Panc1 (cell line): Measurements from ENCODE around the gene CYB5B. TPM values are rescaled to one million over a fixed set of nuclear protein-coding genes. Genes with fewer than 3 reads are reported as not detected.

ENCODE experiments used
- ATAC-seq: fragments of 200-7000 bp; cut with Tn5 transposase; 2 replicates; pipeline ENCODE4 v1.9.1; 2020; ENCODE audit warnings: mild to moderate bottlenecking, moderate library complexity
- BruUV-seq: library from RNA; stranded (reverse); fragments of 400-500 nt; replicated peaks from 2 replicates; lab custom pipeline; 2021; lab: Mats Ljungman, UMichigan
- CTCF ChIA-PET: fragments of 300-600 bp; sonication (Branson Sonifier 250); formaldehyde crosslinking; loops from one replicate; lab custom pipeline; 2022; ENCODE audit warnings: antibody characterized with exemption; lab: Charles Lee
- POLR2A ChIA-PET: fragments of 300-600 bp; sonication (Branson Sonifier 250); formaldehyde crosslinking; loops from one replicate; lab custom pipeline; 2022; ENCODE audit warnings: antibody characterized with exemption; lab: Charles Lee
- DNase-seq: peaks from one replicate; pipeline ENCODE4 v3.0.0-alpha.2; 2010; ENCODE audit warnings: low read depth, low spot score
- H3K27ac ChIP-seq: 2 replicates; pipeline ENCODE4 v1.5.1; 2011; ENCODE audit warnings: mild to moderate bottlenecking, low read length, inconsistent platforms
- H3K27me3 ChIP-seq: fragments of 200-500 bp; sonication (Bioruptor generic); 2 replicates; pipeline ENCODE4 v1.6.0; 2014; ENCODE audit warnings: low read length, inconsistent platforms; ENCODE audit not compliant: control insufficient read depth, insufficient read depth
- H3K36me3 ChIP-seq: fragments of 200-500 bp; sonication (Bioruptor generic); 2 replicates; pipeline ENCODE4 v1.5.1; 2014; ENCODE audit warnings: inconsistent platforms, mild to moderate bottlenecking, low read length, moderate library complexity; ENCODE audit not compliant: control insufficient read depth, insufficient read depth
- H3K4me1 ChIP-seq: 2 replicates; pipeline ENCODE4 v1.5.1; 2011; ENCODE audit warnings: inconsistent platforms, mild to moderate bottlenecking, low read length, moderate library complexity; ENCODE audit not compliant: control insufficient read depth, insufficient read depth
- H3K4me3 ChIP-seq, 2 experiments: 2 replicates each; pipeline ENCODE4 v1.5.1; 2011 to 2012; ENCODE audit warnings: low read depth in 2 of 2, low read length in 2 of 2, mild to moderate bottlenecking in 2 of 2, inconsistent platforms in 1 of 2, moderate library complexity in 1 of 2
- H3K9me3 ChIP-seq: fragments of 200-500 bp; sonication (Bioruptor generic); 2 replicates; pipeline ENCODE4 v1.5.1; 2014; ENCODE audit warnings: low read depth, mild to moderate bottlenecking, inconsistent platforms, low read length, moderate library complexity; ENCODE audit not compliant: control insufficient read depth, insufficient read depth
- POLR2AphosphoS5 ChIP-seq: IDR thresholded peaks from 2 replicates; pipeline ENCODE4 v1.6.1; 2012; ENCODE audit warnings: mild to moderate bottlenecking, low read depth, low read length, moderate library complexity
- SIN3A ChIP-seq: IDR thresholded peaks from 2 replicates; pipeline ENCODE4 v1.6.1; 2012; ENCODE audit warnings: low read depth, mild to moderate bottlenecking, low read length, moderate library complexity, borderline replicate concordance; ENCODE audit not compliant: insufficient read depth
- TCF7L2 ChIP-seq: IDR thresholded peaks from 2 replicates; pipeline ENCODE4 v1.6.1; 2011; ENCODE audit warnings: mild to moderate bottlenecking, low read depth, low read length, inconsistent platforms
- in situ Hi-C: cut with HindIII; loops from 2 replicates; pipeline ENCODE4 v1.10.0; 2016; ENCODE audit warnings: low sequenced_read_pairs, low pct_unique_long_range_greater_than_20kb
- intact Hi-C: fragments of 100-400 bp; cut with micrococcal nuclease; formaldehyde crosslinking; loops from one replicate; pipeline ENCODE4 v1.10.0; 2022; ENCODE audit not compliant: unreplicated experiment
- total RNA-seq: library from RNA; stranded (reverse); gene quantifications from one replicate; pipeline ENCODE4 v1.2.1, GENCODE V29; 2021; ENCODE audit not compliant: unreplicated experiment
- TF ChIP-seq, protein P1 (sequence below): fragments of 450-650 bp; IDR thresholded peaks from 2 replicates; pipeline ENCODE4 v1.5.1; 2017; ENCODE audit warnings: mild to moderate bottlenecking
- TF ChIP-seq, protein P2 (sequence below), 2 experiments: IDR thresholded peaks; 2 replicates each; pipeline ENCODE4 v1.6.1; 2011 to 2012; ENCODE audit warnings: low read depth in 2 of 2, control low read depth in 1 of 2, low read length in 1 of 2, mild to moderate bottlenecking in 1 of 2, moderate library complexity in 1 of 2; ENCODE audit not compliant: insufficient read depth in 1 of 2

The CYB5B gene
- total RNA-seq, 1 experiment from 2014 or later = 326 TPM

DNA sequence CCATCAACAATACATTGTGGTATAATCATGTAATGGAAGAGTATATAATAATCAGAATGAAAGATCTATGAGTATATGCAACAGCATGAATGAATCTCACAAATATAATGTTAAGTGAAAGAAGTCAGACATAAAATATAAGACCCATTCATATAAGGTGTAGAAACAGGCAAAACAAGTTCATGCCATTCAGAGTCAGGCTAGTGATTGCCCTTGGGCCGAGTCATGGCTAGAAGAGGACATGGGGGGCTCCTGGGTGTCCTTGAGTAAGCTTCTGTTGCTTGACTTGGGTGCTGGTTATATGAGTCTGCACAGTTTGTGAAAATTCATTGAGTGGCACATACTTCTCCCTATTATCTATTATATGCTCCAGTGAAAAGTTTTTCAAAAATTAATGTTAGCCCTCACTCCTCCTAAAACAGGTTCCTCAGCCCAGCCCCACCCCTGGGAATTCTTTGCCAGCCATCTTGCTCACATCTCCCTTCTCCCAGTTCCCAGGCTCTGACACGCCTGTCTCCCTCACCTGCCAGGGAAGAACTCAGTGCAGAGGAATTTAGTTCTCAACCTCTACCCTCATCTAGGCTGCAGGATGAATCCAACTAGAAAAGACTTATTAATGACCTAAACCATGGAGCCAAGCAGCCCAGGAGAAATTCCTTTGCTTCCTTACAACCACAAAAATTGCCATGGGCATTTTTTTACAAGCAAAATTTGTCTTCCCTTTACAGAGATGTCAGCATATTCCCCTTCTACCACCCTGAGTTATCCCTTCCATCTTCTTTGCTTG, 89.0 kb downstream of the CYB5B start:
- ChIA-PET POLR2A (no interaction called here), CTCF (no interaction called here)
- intact Hi-C loops = no loop called here
- Histone ChIP-seq H3K4me3 (no peak overlapping the region), H3K9me3 (no peaks in the 10 kb centered on the region), H3K4me1 (no peaks in the 10 kb centered on the region), H3K27ac (no peak overlapping the region; the same call in 1 of the 2 replicates), H3K27me3 (no peaks in the 10 kb centered on the region), H3K36me3 (no peaks in the 10 kb centered on the region)
- TF ChIP-seq, protein P1, sequence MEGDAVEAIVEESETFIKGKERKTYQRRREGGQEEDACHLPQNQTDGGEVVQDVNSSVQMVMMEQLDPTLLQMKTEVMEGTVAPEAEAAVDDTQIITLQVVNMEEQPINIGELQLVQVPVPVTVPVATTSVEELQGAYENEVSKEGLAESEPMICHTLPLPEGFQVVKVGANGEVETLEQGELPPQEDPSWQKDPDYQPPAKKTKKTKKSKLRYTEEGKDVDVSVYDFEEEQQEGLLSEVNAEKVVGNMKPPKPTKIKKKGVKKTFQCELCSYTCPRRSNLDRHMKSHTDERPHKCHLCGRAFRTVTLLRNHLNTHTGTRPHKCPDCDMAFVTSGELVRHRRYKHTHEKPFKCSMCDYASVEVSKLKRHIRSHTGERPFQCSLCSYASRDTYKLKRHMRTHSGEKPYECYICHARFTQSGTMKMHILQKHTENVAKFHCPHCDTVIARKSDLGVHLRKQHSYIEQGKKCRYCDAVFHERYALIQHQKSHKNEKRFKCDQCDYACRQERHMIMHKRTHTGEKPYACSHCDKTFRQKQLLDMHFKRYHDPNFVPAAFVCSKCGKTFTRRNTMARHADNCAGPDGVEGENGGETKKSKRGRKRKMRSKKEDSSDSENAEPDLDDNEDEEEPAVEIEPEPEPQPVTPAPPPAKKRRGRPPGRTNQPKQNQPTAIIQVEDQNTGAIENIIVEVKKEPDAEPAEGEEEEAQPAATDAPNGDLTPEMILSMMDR = no peak
- no peak for TF ChIP-seq TCF7L2
- ATAC-seq (0 out of 2 replicates have a peak, but pooled peaks have one; percentile 34), DNase-seq (no peak)
- BruUV-seq = no TSS peak
- in situ Hi-C loops = no loop called here

DNA sequence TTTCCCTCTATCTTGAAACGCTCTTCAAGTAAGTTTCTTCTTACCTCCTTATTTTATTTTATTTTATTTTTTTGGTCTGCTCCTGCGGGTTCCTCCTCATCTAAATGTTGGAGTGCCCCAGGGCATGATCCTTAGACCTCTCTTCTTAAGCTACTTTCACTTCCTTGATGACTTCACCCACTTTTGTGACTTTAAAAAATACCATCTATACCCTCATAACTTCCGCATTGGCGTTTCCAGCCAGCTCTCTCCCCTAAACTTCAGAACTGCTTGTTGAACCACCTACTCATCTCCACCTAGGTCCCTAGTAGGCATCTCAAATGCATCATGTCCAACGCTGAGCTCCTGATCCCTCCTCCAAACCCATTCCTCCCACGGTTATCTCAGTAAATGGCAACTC, 89.9 kb downstream of the CYB5B start:
- Histone ChIP-seq H3K4me1 (no peaks in the 10 kb centered on the region), H3K4me3 (no peak overlapping the region), H3K9me3 (no peaks in the 10 kb centered on the region), H3K36me3 (no peaks in the 10 kb centered on the region), H3K27ac (no peak overlapping the region; the same call in 1 of the 2 replicates), H3K27me3 (no peaks in the 10 kb centered on the region)
- no peak for TF ChIP-seq TCF7L2
- TF ChIP-seq, protein P2, sequence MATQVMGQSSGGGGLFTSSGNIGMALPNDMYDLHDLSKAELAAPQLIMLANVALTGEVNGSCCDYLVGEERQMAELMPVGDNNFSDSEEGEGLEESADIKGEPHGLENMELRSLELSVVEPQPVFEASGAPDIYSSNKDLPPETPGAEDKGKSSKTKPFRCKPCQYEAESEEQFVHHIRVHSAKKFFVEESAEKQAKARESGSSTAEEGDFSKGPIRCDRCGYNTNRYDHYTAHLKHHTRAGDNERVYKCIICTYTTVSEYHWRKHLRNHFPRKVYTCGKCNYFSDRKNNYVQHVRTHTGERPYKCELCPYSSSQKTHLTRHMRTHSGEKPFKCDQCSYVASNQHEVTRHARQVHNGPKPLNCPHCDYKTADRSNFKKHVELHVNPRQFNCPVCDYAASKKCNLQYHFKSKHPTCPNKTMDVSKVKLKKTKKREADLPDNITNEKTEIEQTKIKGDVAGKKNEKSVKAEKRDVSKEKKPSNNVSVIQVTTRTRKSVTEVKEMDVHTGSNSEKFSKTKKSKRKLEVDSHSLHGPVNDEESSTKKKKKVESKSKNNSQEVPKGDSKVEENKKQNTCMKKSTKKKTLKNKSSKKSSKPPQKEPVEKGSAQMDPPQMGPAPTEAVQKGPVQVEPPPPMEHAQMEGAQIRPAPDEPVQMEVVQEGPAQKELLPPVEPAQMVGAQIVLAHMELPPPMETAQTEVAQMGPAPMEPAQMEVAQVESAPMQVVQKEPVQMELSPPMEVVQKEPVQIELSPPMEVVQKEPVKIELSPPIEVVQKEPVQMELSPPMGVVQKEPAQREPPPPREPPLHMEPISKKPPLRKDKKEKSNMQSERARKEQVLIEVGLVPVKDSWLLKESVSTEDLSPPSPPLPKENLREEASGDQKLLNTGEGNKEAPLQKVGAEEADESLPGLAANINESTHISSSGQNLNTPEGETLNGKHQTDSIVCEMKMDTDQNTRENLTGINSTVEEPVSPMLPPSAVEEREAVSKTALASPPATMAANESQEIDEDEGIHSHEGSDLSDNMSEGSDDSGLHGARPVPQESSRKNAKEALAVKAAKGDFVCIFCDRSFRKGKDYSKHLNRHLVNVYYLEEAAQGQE (IDR thresholded peaks at IDR 0.05; ENCODE audit: insufficient read depth in 1 of 2, low read depth in 2 of 2, low read length in 1 of 2) = no peak
- TF ChIP-seq, protein P1 = no peak
- no peak for TF ChIP-seq SIN3A
- TF ChIP-seq POLR2AphosphoS5 = no peak
- POLR2A ChIA-PET = interaction anchor here (0.6 kb wide), 1 partner anchor 13 kb away, joined by 3 read pairs; no protein-coding TSS in a partner anchor
- DNase-seq = no peak
- in situ Hi-C loops (no loop called here), intact Hi-C loops (no loop called here)
- CTCF ChIA-PET = no interaction called here
- no TSS peak for BruUV-seq
- ATAC-seq = no peak

Other genes with a start within 250 kb of the CYB5B start
- gene SNTB2, start 237.5 kb upstream of the CYB5B start, total RNA-seq = 40.8 TPM
- gene VPS4A, start 113.3 kb upstream of the CYB5B start, total RNA-seq = 23.9 TPM
- 23.1 TPM for gene PDF, start 94.0 kb upstream of the CYB5B start, total RNA-seq
- 30.5 TPM for gene COG8, start 85.1 kb upstream of the CYB5B start, total RNA-seq
- 35.3 TPM for gene NIP7, start 84.8 kb upstream of the CYB5B start, total RNA-seq
- 0.36 TPM for gene TMED6, start 72.8 kb upstream of the CYB5B start, total RNA-seq
- 27.9 TPM for gene TERF2, start 38.6 kb upstream of the CYB5B start, total RNA-seq
- gene NFAT5, start 141.3 kb downstream of the CYB5B start, total RNA-seq = 57.0 TPM